ENCODE data around the gene PIGP.
"Not testable (repeated sequence)": the region's sequence is repeated elsewhere in the genome, so short reads cannot be mapped to it uniquely, and the experiment has no call there.

- TF ChIP-seq POLR2A (IDR thresholded peaks at IDR 0.05; ENCODE audit: low read depth); CTCF (IDR thresholded peaks at IDR 0.05): not testable (repeated sequence)
These were observed 23.1 kb downstream of the PIGP start for GRCh38 chr21:37049741-37050140.
